ENCODE measurements around the gene NBPF15.
"Not testable (repeated sequence)": the region's sequence is repeated elsewhere in the genome, so short reads cannot be mapped to it uniquely, and the experiment has no call there.

- TF ChIP-seq YY1 (IDR thresholded peaks at IDR 0.05; ENCODE audit: insufficient read depth, insufficient read length); ZNF274 (IDR thresholded peaks at IDR 0.05; ENCODE audit: low read depth, low read length): not testable (repeated sequence)
These were observed 89.8 kb downstream of the NBPF15 start for GRCh38 chr1:144371651-144372050.
